HG02938 (cell line): ENCODE data around the gene NBPF6.
A peak's percentile ranks its signal among the peaks of the same experiment; 100 is the strongest.
"Not testable (repeated sequence)": the region's sequence is repeated elsewhere in the genome, so short reads cannot be mapped to it uniquely, and the experiment has no call there.

ENCODE experiments used
- ATAC-seq: cut with Tn5 transposase; IDR thresholded peaks from one replicate; pipeline ENCODE4 v1.9.1; 2021; ENCODE audit warnings: mild to moderate bottlenecking, moderate library complexity; ENCODE audit not compliant: unreplicated experiment

NBPF6 gene

GRCh38 chr1:108450043-108450442, at the start of gene NBPF6:
Gene NBPF6 (plus strand): TSS chr1:108450343. CDS start chr1:108450602, 259 bp downstream.
- not testable (repeated sequence) for ATAC-seq

GRCh38 chr1:108411098-108411833, 38.9 kb upstream of the NBPF6 start:
- peak; percentile 67 for ATAC-seq

- ATAC-seq, result not testable (repeated sequence)
These were observed 30.0 kb upstream of the NBPF6 start for GRCh38 chr1:108420129-108420528.

- ATAC-seq, result peak; percentile 64
These were observed 28.9 kb upstream of the NBPF6 start for GRCh38 chr1:108421061-108421916.

GRCh38 chr1:108426877-108427276, 23.3 kb upstream of the NBPF6 start:
- ATAC-seq, result not testable (repeated sequence)

- ATAC-seq, result not testable (repeated sequence)
These were observed 18.1 kb upstream of the NBPF6 start for GRCh38 chr1:108432002-108432401.

- not testable (repeated sequence) for ATAC-seq
These were observed 16.7 kb upstream of the NBPF6 start for GRCh38 chr1:108433404-108433803.

- peak; percentile 99 for ATAC-seq
These were observed 11.6 kb upstream of the NBPF6 start for GRCh38 chr1:108438536-108438935.

- not testable (repeated sequence) for ATAC-seq
These were observed 4.4 kb downstream of the NBPF6 start for GRCh38 chr1:108454521-108454920.

- not testable (repeated sequence) for ATAC-seq
These were observed 8.5 kb downstream of the NBPF6 start for GRCh38 chr1:108458661-108459060.

- ATAC-seq, result not testable (repeated sequence)
These were observed 11.6 kb downstream of the NBPF6 start for GRCh38 chr1:108461758-108462157.

GRCh38 chr1:108463962-108464361, 13.8 kb downstream of the NBPF6 start:
- not testable (repeated sequence) for ATAC-seq

- ATAC-seq, result not testable (repeated sequence)
These were observed 16.0 kb downstream of the NBPF6 start for GRCh38 chr1:108466166-108466565.

GRCh38 chr1:108467155-108467554, 17.0 kb downstream of the NBPF6 start:
- not testable (repeated sequence) for ATAC-seq

GRCh38 chr1:108470750-108471149, 20.6 kb downstream of the NBPF6 start:
- ATAC-seq, result not testable (repeated sequence)

GRCh38 chr1:108474516-108474915, 24.4 kb downstream of the NBPF6 start:
- ATAC-seq, result not testable (repeated sequence)

- no peak for ATAC-seq
These were observed 28.4 kb downstream of the NBPF6 start for GRCh38 chr1:108478429-108479015.

GRCh38 chr1:108482708-108483107, 32.6 kb downstream of the NBPF6 start:
- ATAC-seq, result no peak

GRCh38 chr1:108485990-108486389, 35.8 kb downstream of the NBPF6 start:
- not testable (repeated sequence) for ATAC-seq

GRCh38 chr1:108486707-108487106, 36.6 kb downstream of the NBPF6 start:
- ATAC-seq, result not testable (repeated sequence)

- not testable (repeated sequence) for ATAC-seq
These were observed 44.9 kb downstream of the NBPF6 start for GRCh38 chr1:108495008-108495407.
